ENCODE measurements around the gene THEM5.

The THEM5 gene

DNA sequence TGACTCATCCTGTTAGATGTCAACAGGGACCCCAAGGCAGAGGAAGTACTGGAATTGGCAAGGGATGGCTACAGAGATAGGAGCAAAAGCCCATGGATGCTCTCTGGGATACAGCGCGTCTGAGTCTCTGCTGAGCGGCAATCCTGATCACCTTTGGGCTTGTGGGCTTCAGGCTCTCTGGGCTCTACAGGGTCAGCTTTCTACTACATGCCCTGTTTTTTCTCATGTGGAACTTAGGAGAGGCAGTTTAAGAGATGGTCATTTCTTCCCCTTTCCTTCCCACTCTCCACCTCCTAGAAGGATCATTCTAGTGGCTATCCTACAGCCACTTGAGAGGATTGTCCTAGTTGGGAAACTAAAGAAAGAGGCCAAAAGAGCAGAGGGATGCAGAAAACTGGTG lies 49.6 kb downstream of the THEM5 start:
- in situ Hi-C loops (cut with MboI; ENCODE audit: low sequenced_read_pairs) = no loop called here

DNA sequence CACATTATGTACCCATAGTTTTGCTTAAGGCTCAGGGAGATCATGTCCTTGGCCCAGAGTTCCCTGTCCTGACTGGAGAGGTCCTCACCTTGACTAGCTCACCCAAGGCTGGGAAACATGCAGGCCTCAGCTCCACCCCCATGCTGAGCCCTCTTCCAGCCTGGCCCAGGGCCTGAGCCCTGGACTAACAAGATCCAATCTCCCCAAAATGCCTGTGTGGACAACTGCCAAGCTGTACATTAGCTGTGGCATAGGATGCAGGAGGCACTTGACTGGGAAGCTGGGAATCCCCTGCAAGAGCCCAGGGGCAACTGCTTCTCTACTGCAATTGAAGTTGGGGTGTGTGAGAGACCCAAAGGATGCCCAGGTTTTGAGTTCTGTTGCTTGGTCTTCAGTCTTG lies 50.3 kb downstream of the THEM5 start:
- in situ Hi-C loops (cut with MboI; ENCODE audit: low sequenced_read_pairs) = no loop called here

DNA sequence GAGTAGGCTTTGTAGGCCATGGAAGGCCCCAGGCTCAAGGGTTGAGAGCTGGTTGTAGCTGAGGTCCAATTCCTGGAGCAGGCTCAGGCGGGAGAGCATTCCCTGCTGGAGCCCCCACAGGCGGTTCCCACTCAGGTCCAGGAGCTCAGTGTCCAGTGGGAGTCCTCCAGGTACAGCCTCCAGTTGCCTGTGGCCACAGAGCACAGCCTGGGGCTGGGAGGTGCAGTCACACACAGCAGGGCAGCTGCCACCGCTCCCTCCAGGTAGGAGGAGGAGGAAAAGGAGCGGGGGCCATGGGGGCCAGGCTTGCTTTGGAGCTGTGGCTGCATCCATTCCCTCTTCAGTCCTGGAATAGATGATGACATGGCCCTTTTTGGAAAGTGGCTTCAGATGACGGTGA lies 51.1 kb downstream of the THEM5 start:
- in situ Hi-C loops (cut with MboI; ENCODE audit: low sequenced_read_pairs) = no loop called here

DNA sequence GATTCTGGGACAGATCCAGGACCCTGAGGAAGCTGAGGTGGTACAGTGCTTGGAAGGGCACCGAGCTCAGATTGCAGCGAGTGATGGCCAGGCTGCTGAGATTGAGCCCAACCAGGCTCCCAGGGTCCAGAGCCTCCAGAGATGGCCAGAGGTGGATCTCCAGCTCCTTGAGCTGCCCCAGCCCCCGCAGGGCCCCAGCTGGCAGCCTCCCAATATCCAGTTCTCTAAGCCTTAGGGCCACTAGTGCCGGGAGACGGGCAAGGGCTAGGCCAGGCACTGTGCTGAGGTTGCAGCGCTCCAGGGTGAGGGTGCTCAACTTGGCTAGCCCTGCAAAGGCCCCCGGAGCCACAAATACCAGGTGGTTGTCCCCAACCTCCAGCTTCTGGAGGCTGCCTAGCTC lies 51.7 kb downstream of the THEM5 start:
- in situ Hi-C loops (cut with MboI; ENCODE audit: low sequenced_read_pairs) = no loop called here

DNA sequence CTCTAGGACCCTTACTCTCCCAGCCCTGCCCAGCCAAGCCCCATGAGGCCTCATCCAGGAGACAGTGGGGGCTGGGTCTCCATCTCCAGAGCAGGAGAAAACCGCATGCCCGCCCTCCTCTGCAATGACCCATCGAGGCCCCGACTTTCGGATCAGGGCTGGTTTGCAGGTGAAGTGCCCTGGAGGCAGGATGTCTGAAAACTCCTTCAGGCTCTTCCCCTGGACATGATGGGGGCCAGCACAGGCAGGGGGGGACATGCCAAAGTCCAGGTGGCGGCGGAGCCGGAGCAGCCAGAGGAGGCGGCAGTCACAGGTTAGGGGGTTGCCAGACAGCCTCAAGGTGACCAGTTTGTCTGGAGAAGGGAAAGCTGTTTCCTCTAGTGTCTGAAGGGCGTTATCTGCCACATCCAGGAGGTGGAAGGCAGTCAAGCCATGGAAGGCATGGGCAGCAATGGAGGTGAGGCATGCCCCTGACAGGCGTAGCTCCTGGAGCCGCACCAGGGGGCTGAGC lies 52.1 kb downstream of the THEM5 start:
- in situ Hi-C loops (cut with MboI; ENCODE audit: low sequenced_read_pairs) = no loop called here

DNA sequence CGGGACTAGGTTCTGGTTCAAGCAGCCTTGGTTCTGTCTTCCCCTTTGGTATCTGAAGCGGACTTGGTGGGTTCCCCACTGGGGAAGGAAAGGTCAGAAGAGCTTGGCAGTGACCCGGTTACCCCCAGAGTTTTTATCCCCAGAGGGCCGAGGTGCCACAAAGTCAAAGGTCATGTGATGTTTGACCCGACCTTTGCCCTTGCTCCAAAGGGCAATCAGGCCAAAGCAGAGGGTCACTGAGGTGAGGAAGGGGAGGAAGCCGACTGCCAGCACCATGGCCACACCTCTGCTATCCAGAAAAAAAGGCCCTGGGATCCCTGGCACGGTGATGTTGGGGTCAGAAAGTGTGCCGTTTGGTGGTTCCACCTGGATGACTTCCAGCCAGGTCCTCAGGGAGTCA lies 52.7 kb downstream of the THEM5 start:
- in situ Hi-C loops (cut with MboI; ENCODE audit: low sequenced_read_pairs) = no loop called here

DNA sequence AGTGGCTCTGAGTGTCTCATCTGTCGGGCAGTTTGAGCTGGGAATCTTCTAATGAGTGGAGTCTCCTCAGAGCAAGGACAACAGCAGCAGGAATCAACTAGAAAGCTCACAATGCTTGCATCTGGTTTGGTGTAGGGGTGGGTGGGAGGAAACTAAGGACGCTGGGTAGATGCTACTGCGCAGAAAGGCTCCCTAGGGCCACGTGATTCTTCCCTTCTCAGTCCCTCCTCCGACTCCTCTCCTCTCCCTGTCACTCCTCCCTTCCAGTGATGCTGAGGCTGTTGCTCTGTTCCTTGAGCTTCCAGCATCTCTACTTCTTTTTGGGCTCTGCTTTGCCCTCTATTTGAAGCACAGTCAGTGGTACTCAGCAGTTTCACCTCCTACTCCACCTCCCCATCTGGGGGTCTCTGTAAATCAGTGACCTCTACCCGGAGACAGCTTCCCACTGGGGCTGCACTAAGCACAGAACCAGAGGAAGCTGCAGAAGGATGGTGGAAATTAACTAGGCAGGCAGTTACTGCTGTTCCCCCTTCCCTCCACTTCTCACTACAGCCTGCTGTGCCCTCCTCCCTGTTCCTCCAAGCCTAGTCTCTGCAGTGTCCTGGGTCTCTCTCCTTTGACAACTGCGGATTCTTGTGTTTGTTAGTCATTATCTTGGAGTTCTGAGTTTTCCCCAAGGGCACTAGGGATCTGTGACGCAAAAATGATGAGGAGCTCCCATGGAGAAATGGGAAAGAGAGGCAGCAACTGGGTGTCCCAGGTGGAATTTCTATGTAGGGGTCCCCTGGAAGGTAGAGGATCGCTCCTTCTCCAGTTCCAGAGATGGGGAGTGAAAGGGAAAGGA lies 54.1 kb downstream of the THEM5 start:
- in situ Hi-C loops (cut with MboI; ENCODE audit: low sequenced_read_pairs) = no loop called here

DNA sequence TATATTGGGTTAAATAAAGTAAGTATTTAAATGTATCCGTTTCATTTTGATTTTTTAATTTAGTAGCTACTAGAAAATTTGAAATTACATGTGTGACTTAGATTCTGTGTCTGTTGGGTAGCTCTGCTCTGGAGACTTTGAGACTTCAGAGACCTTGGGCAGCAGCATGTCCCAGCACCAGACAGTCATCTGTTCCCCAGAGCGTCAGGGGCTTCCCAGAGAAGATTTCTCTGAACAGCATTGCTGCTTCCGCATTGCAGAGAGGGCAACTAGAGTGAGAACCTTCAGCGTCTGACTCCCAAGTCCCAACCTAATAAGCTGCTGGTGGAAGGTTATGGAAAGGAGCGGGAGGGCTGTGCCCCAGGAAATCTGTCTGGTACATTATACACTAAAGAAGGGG lies 54.9 kb downstream of the THEM5 start:
- in situ Hi-C loops (cut with MboI; ENCODE audit: low sequenced_read_pairs) = no loop called here
